VCaP (cell line): ENCODE data around the gene OR8B2.
A peak's percentile ranks its signal among the peaks of the same experiment; 100 is the strongest.
"Not testable (repeated sequence)": the region's sequence is repeated elsewhere in the genome, so short reads cannot be mapped to it uniquely, and the experiment has no call there.

Experiments used
- H3K27ac ChIP-seq: fragments of 450-650 bp; 2 replicates; pipeline ENCODE4 v1.5.1; 2017
- CTCF ChIP-seq: fragments of 450-650 bp; conservative IDR thresholded peaks from 2 replicates; pipeline ENCODE4 v1.5.1; 2017; ENCODE audit warnings: mild to moderate bottlenecking, moderate library complexity

The OR8B2 gene, protein sequence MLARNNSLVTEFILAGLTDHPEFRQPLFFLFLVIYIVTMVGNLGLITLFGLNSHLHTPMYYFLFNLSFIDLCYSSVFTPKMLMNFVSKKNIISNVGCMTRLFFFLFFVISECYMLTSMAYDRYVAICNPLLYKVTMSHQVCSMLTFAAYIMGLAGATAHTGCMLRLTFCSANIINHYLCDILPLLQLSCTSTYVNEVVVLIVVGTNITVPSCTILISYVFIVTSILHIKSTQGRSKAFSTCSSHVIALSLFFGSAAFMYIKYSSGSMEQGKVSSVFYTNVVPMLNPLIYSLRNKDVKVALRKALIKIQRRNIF

GRCh38 chr11:124384399-124384798 lies at the start of gene OR8B2:
Gene OR8B2, minus strand, starts transcription at chr11:124384499. Its CDS starts 1,156 bp downstream, at chr11:124383343.
- TF ChIP-seq CTCF = no peak
- H3K27ac ChIP-seq = no peak within 1 kb of the TSS

DNA sequence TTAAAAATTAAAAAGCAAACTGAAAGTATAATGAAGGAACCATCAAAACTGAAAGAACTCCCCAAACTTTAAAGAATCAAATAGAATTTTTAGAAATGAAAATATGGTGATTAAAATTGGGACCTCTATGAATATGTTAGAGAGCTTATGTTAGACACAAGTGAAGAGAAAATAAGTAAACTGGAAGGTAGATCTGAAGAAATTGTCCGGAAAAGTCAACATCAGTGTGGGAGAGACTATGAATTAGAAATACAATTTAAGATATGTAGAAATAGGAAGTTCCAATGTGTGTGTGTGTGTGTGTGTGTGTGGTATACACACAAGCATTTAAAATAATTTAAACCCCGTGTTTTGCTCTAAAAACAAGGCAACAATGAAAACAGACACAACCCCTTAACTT lies 45.3 kb upstream of the OR8B2 start:
- no peak for TF ChIP-seq CTCF
- H3K27ac ChIP-seq = no peak overlapping the region

DNA sequence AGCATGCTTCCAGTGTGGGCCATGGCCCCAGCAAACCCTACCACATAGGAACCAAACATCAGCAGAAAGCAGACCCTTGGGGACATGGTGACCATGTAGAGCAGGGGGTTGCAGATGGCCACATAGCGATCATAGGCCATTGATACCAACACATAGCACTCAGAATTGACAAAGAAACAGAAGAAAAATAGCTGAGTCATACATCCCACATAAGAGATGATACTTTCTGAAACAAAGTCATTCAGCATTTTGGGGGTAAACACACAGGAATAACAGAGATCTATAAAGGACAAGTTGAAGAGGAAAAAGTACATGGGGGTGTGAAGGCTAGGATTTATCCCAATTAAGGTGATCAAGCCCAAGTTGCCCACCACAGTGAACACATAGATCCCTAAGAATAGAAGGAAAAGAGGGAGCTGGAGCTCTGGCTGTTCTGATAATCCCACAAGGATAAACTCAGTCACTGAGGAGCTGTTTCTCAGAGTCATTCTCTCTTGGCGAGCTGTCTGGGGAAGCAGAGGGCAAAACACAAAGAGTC lies 40.2 kb upstream of the OR8B2 start, which contains the start of gene OR8B4:
Gene OR8B4, minus strand, starts transcription at position 488 of the 538 bp plus-strand sequence. Its CDS starts 0 bp downstream, at position 488.
- no peak for TF ChIP-seq CTCF

GRCh38 chr11:124421043-124421442 lies 36.7 kb upstream of the OR8B2 start:
- H3K27ac ChIP-seq = no peak overlapping the region
- TF ChIP-seq CTCF = no peak

More for the DNA sequence above, 40.2 kb upstream of the OR8B2 start, which contains the start of gene OR8B4:
- no peak within 1 kb of the TSS for H3K27ac ChIP-seq

GRCh38 chr11:124415356-124415923 lies 31.1 kb upstream of the OR8B2 start:
- TF ChIP-seq CTCF = peak; percentile 83
- no peak overlapping the region for H3K27ac ChIP-seq

GRCh38 chr11:124409906-124410305 lies 25.6 kb upstream of the OR8B2 start:
- no peak overlapping the region for H3K27ac ChIP-seq
- no peak for TF ChIP-seq CTCF

DNA sequence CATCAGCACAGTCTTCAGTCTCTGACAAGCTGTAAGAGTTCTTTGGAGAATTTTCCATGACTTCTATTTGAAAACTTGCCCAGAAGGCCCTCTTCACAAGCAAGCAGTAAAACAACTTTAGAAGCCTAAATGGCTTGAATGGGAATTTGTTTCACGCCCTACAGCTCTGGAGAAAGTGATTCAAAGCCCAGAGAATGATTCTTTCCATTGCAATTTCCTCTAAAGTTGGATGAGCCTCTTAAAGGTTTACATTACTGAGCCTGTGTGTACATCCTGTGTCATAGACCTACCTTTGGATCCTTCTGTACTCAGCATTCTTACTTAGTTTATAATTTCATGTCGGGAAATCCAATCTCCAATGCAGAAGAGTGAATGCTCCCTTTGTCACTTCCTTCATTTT lies 21.3 kb upstream of the OR8B2 start:
- TF ChIP-seq CTCF = no peak
- H3K27ac ChIP-seq = no peak overlapping the region

GRCh38 chr11:124403186-124403585 lies 18.9 kb upstream of the OR8B2 start:
- H3K27ac ChIP-seq = not testable (repeated sequence)
